Nephron (organoid): ENCODE measurements around the gene SLC6A17.

Source experiments
- H3K27ac Mint-ChIP-seq, 3 experiments: 2 replicates each; pipeline ENCODE4 v1.8.0; 2020; ENCODE audit warnings: mixed read lengths in 3 of 3, mild to moderate bottlenecking in 2 of 3, moderate library complexity in 1 of 3
- H3K27me3 Mint-ChIP-seq: 2 replicates; pipeline ENCODE4 v1.8.0; 2021; ENCODE audit warnings: low read depth, mild to moderate bottlenecking, moderate library complexity, mixed read lengths
- H3K36me3 Mint-ChIP-seq: 2 replicates; pipeline ENCODE4 v1.8.0; 2020; ENCODE audit warnings: low read depth, mixed read lengths
- H3K4me1 Mint-ChIP-seq: 2 replicates; pipeline ENCODE4 v1.8.0; 2020; ENCODE audit warnings: mixed read lengths
- H3K4me3 Mint-ChIP-seq, 3 experiments: 2 replicates each; pipeline ENCODE4 v1.8.0; 2020; ENCODE audit warnings: mild to moderate bottlenecking in 3 of 3, mixed read lengths in 3 of 3, moderate library complexity in 2 of 3
- H3K9me3 Mint-ChIP-seq: 2 replicates; pipeline ENCODE4 v1.8.0; 2020; ENCODE audit warnings: mixed read lengths
- TF ChIP-seq, protein P1 (sequence below), 3 experiments: fragments of 200-600 bp; sonication (generic); IDR thresholded peaks; one replicate each; pipeline ENCODE4 v1.5.0; 2021; ENCODE audit warnings: antibody characterized with exemption in 3 of 3; ENCODE audit not compliant: unreplicated experiment in 3 of 3

SLC6A17 gene

DNA sequence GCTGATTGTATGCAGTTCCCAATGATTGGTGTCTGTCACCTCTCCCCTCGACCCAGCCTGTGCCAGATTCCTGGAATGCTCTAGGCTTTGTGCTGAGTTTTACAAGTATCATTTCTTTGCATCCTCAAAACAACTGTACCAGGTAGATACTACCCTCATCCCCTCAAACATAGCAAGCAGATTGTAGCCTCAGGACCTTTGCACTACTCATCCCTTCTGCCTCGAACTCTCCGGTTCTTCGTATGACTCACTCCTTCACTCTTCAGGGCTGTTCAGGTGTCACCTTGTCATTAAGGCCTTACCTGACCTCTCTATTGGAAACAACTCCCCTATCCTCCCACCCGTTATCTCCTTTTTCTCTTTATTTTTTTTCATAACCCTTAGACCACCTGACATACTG lies 67.8 kb downstream of the SLC6A17 start:
- H3K27ac Mint-ChIP-seq, result no peak overlapping the region
- H3K9me3 Mint-ChIP-seq, result no peaks in the 10 kb centered on the region
- H3K36me3 Mint-ChIP-seq, result no peaks in the 10 kb centered on the region
- peaks cover 37% of the 10 kb centered on the region for H3K27me3 Mint-ChIP-seq
- H3K4me1 Mint-ChIP-seq, result peaks cover 16% of the 10 kb centered on the region
- TF ChIP-seq, protein P1, sequence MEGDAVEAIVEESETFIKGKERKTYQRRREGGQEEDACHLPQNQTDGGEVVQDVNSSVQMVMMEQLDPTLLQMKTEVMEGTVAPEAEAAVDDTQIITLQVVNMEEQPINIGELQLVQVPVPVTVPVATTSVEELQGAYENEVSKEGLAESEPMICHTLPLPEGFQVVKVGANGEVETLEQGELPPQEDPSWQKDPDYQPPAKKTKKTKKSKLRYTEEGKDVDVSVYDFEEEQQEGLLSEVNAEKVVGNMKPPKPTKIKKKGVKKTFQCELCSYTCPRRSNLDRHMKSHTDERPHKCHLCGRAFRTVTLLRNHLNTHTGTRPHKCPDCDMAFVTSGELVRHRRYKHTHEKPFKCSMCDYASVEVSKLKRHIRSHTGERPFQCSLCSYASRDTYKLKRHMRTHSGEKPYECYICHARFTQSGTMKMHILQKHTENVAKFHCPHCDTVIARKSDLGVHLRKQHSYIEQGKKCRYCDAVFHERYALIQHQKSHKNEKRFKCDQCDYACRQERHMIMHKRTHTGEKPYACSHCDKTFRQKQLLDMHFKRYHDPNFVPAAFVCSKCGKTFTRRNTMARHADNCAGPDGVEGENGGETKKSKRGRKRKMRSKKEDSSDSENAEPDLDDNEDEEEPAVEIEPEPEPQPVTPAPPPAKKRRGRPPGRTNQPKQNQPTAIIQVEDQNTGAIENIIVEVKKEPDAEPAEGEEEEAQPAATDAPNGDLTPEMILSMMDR (IDR thresholded peaks at IDR 0.05; ENCODE audit: unreplicated experiment in 3 of 3), result no peak
- H3K4me3 Mint-ChIP-seq, result no peak overlapping the region

DNA sequence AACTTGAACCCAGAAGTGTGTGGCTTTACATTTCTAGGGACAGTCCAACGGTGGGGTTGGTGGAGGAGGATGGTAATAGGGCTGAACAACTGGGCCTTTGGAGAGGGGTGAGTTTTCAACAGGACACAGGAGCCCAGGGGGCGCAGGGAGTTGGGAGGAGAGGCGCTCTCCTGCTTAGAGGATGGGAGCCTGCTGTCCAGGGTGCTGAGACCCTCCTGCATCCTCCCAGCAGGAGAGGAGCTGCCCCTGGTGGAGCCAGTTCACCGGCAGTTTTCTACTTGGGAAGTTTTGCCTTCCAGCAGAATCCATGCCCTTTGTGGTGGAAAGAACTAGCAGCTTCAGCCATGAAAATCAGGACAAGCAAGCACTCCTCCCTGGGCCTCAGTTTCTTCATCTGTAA lies 68.4 kb downstream of the SLC6A17 start:
- no peaks in the 10 kb centered on the region for H3K9me3 Mint-ChIP-seq
- H3K4me3 Mint-ChIP-seq, result no peak overlapping the region
- peaks cover 13% of the 10 kb centered on the region for H3K4me1 Mint-ChIP-seq
- TF ChIP-seq, protein P1 (IDR thresholded peaks at IDR 0.05; ENCODE audit: unreplicated experiment in 3 of 3), result no peak
- H3K36me3 Mint-ChIP-seq, result no peaks in the 10 kb centered on the region
- peaks cover 34% of the 10 kb centered on the region for H3K27me3 Mint-ChIP-seq
- H3K27ac Mint-ChIP-seq, result no peak overlapping the region

DNA sequence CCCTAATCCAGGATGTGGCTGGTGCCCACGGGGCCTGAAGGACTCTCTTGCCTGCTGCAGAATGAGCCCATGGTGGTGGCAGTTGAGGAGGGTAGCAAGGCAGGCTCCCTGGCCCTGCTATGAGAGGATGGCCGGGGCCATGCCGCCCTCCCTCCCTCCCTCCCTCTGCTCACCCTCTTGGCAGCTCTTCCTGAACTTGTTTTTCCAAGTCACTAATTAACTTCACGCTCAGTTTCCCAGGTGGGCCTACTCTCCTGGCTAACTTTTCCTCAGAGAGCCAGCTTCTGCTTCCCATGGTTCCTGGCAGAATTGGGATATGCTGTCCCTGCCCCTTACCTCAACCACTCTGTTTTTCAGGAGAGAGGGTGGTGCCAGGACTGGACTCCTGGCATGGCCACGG lies 70.0 kb downstream of the SLC6A17 start:
- Mint-ChIP-seq H3K27ac (no peak overlapping the region), H3K9me3 (no peaks in the 10 kb centered on the region), H3K4me1 (peaks cover 6% of the 10 kb centered on the region), H3K27me3 (peaks cover 24% of the 10 kb centered on the region), H3K36me3 (no peaks in the 10 kb centered on the region), H3K4me3 (no peak overlapping the region)
- TF ChIP-seq, protein P1 (IDR thresholded peaks at IDR 0.05; ENCODE audit: unreplicated experiment in 3 of 3), result no peak

DNA sequence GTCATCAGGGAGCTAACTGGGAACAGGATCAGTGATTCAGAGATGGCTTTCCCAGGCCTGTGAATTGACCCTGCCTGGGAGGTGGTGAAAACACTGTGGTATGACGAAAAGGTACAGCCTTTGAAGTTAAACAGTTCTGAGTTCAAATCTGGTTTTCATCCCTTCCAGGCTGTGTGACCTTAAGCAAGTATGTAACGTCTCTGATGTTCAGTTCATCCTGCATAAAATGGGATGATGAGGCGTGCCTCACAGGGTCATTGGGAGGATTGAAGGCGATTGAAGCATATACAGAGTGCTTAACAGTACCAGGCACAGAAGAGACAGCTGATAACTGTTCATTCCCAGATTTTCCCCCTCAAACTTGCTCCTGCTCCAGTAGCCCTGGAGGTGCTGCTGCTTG lies 70.8 kb downstream of the SLC6A17 start:
- peaks cover 24% of the 10 kb centered on the region for H3K27me3 Mint-ChIP-seq
- H3K9me3 Mint-ChIP-seq, result no peaks in the 10 kb centered on the region
- H3K27ac Mint-ChIP-seq, result no peak overlapping the region
- H3K4me3 Mint-ChIP-seq, result no peak overlapping the region
- TF ChIP-seq, protein P1 (IDR thresholded peaks at IDR 0.05; ENCODE audit: unreplicated experiment in 3 of 3), result no peak
- H3K36me3 Mint-ChIP-seq, result no peaks in the 10 kb centered on the region
- no peaks in the 10 kb centered on the region for H3K4me1 Mint-ChIP-seq

DNA sequence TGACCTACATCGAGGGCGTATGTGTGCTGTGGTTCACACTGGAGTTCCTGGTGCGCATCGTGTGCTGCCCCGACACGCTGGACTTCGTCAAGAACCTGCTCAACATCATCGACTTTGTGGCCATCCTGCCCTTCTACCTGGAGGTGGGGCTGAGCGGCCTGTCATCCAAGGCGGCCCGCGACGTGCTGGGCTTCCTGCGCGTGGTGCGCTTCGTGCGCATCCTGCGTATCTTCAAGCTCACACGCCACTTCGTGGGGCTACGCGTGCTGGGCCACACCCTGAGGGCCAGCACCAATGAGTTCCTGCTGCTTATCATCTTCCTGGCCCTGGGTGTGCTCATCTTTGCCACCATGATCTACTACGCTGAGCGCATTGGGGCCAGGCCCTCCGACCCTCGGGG lies 72.8 kb downstream of the SLC6A17 start:
- peaks cover 20% of the 10 kb centered on the region for H3K27me3 Mint-ChIP-seq
- H3K27ac Mint-ChIP-seq, result no peak overlapping the region
- H3K4me1 Mint-ChIP-seq, result no peaks in the 10 kb centered on the region
- H3K9me3 Mint-ChIP-seq, result no peaks in the 10 kb centered on the region
- TF ChIP-seq, protein P1 (IDR thresholded peaks at IDR 0.05; ENCODE audit: unreplicated experiment in 3 of 3), result no peak
- no peaks in the 10 kb centered on the region for H3K36me3 Mint-ChIP-seq
- H3K4me3 Mint-ChIP-seq, result no peak overlapping the region

DNA sequence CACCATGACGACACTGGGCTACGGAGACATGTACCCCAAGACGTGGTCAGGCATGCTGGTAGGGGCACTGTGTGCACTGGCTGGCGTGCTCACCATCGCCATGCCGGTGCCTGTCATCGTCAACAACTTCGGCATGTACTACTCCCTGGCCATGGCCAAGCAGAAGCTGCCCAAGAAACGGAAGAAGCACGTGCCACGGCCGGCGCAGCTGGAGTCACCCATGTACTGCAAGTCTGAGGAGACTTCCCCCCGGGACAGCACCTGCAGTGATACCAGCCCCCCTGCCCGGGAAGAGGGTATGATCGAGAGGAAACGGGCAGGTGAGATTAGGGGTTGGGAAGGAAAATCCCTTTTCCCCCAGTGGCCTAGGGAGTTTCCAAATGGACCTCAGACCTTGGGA lies 73.3 kb downstream of the SLC6A17 start:
- Mint-ChIP-seq H3K4me3 (no peak overlapping the region), H3K36me3 (no peaks in the 10 kb centered on the region), H3K27ac (no peak overlapping the region), H3K27me3 (peaks cover 20% of the 10 kb centered on the region), H3K4me1 (peaks cover under 1% of the 10 kb centered on the region), H3K9me3 (no peaks in the 10 kb centered on the region)
- TF ChIP-seq, protein P1 (IDR thresholded peaks at IDR 0.05; ENCODE audit: unreplicated experiment in 3 of 3), result no peak
